H1 (cell line): ENCODE results near the gene CCDC15. TPM values are rescaled to one million over a fixed set of nuclear protein-coding genes. Genes with fewer than 3 reads are reported as not detected.

ENCODE experiments used
- CTCF ChIA-PET: fragments of 300-600 bp; sonication (Branson Sonifier 250); formaldehyde crosslinking; loops from one replicate; lab custom pipeline; 2021; ENCODE audit not compliant: partially characterized antibody; lab: Charles Lee
- POLR2A ChIA-PET: fragments of 300-600 bp; sonication (Branson Sonifier 250); formaldehyde crosslinking; loops from one replicate; lab custom pipeline; 2021; ENCODE audit warnings: inconsistent platforms; ENCODE audit not compliant: partially characterized antibody; lab: Charles Lee
- DNase-seq, 2 experiments: peaks; one replicate each; pipeline versions ENCODE4 v3.0.0 to v3.0.0-alpha.2; 2010 to 2022; ENCODE audit warnings: low spot score in 2 of 2, low read depth in 1 of 2, mixed read lengths in 1 of 2
- FAIRE-seq: peaks from 2 replicates; lab custom pipeline; 2011; peaks lifted over from hg19 to GRCh38; lab: Jason Lieb, UNC
- H2AFZ ChIP-seq: 2 replicates; pipeline ENCODE4 v1.8.1; 2012; ENCODE audit warnings: low read length, inconsistent platforms
- H2AK5ac ChIP-seq: 2 replicates; pipeline ENCODE4 v1.6.1; 2013; ENCODE audit warnings: low read depth, low read length
- H2BK120ac ChIP-seq: replicated peaks from 2 replicates; pipeline ENCODE3; 2013; ENCODE audit warnings: low read depth, low read length, inconsistent platforms
- H2BK12ac ChIP-seq: 2 replicates; pipeline ENCODE4 v1.6.1; 2013; ENCODE audit warnings: low read depth, low read length
- H2BK15ac ChIP-seq: 2 replicates; pipeline ENCODE4 v1.6.1; 2013; ENCODE audit warnings: low read length
- H2BK20ac ChIP-seq: 2 replicates; pipeline ENCODE4 v1.6.1; 2013; ENCODE audit warnings: low read length
- H2BK5ac ChIP-seq: 2 replicates; pipeline ENCODE4 v1.6.1; 2013; ENCODE audit warnings: low read depth, low read length
- H3K14ac ChIP-seq: 2 replicates; pipeline ENCODE4 v1.6.1; 2013; ENCODE audit warnings: inconsistent platforms; ENCODE audit not compliant: insufficient read length
- H3K18ac ChIP-seq: 2 replicates; pipeline ENCODE4 v1.6.1; 2013; ENCODE audit warnings: low read length; ENCODE audit errors: extremely low read depth
- H3K23ac ChIP-seq: 2 replicates; pipeline ENCODE4 v1.6.1; 2013; ENCODE audit warnings: inconsistent platforms; ENCODE audit not compliant: insufficient read length
- H3K23me2 ChIP-seq: 2 replicates; pipeline ENCODE4 v1.6.1; 2013; ENCODE audit warnings: low read depth, low read length
- H3K27ac ChIP-seq: 2 replicates; pipeline ENCODE4 v1.6.1; 2011; ENCODE audit warnings: low read depth, low read length, inconsistent platforms
- H3K27me3 ChIP-seq, 4 experiments: replicated peaks in 1 of 4; 1 replicate in 1 of 4; 2 replicates in 3 of 4; pipeline versions ENCODE4 v1.6.1 to v1.8.1; 2011 to 2013; ENCODE audit warnings: low read length in 3 of 4, mild to moderate bottlenecking in 3 of 4, inconsistent platforms in 2 of 4, mixed read lengths in 2 of 4, moderate library complexity in 1 of 4; ENCODE audit not compliant: control insufficient read depth in 3 of 4, insufficient read depth in 3 of 4; ENCODE audit errors: extremely low read depth in 1 of 4
- H3K36me3 ChIP-seq, 4 experiments: 2 replicates each; pipeline versions ENCODE4 v1.6.1 to v1.8.1; 2011 to 2013; ENCODE audit warnings: mild to moderate bottlenecking in 4 of 4, low read length in 3 of 4, moderate library complexity in 2 of 4, control low read depth in 1 of 4, inconsistent platforms in 1 of 4; ENCODE audit not compliant: insufficient read depth in 4 of 4, control insufficient read depth in 2 of 4
- H3K4ac ChIP-seq: replicated peaks from 2 replicates; pipeline ENCODE3; 2013; ENCODE audit warnings: low read length, low read depth, mixed read lengths, inconsistent platforms; ENCODE audit not compliant: insufficient read length
- H3K4me1 ChIP-seq, 4 experiments: replicated peaks in 1 of 4; 1 replicate in 1 of 4; 2 replicates in 3 of 4; pipeline versions ENCODE4 v1.6.1 to v1.8.1; 2011 to 2013; ENCODE audit warnings: low read length in 3 of 4, inconsistent platforms in 2 of 4, mixed read lengths in 1 of 4; ENCODE audit not compliant: insufficient read depth in 4 of 4, control insufficient read depth in 3 of 4
- H3K4me2 ChIP-seq, 2 experiments: 2 replicates each; pipeline versions ENCODE4 v1.6.1 to v1.8.1; 2011 to 2013; ENCODE audit warnings: low read depth in 2 of 2, low read length in 2 of 2, control low read depth in 1 of 2, inconsistent platforms in 1 of 2, mild to moderate bottlenecking in 1 of 2; ENCODE audit not compliant: insufficient read depth in 1 of 2
- H3K4me3 ChIP-seq, 4 experiments: fragments of 200-600, 300-600 bp in 1 of 4; sonication (generic), shearing (Covaris generic), sonication (Bioruptor Twin) in 1 of 4; 2 replicates each; pipeline versions ENCODE4 v1.5.1 to v1.8.1; 2011 to 2016; ENCODE audit warnings: low read length in 4 of 4, low read depth in 3 of 4, control low read depth in 2 of 4, inconsistent platforms in 2 of 4, mild to moderate bottlenecking in 2 of 4, mixed read lengths in 1 of 4, moderate library complexity in 1 of 4; ENCODE audit not compliant: insufficient read depth in 2 of 4; ENCODE audit errors: extremely low read depth in 1 of 4
- H3K56ac ChIP-seq: replicated peaks from 2 replicates; pipeline ENCODE3; 2013; ENCODE audit warnings: low read depth, mild to moderate bottlenecking, mixed read lengths, low read length, inconsistent platforms; ENCODE audit not compliant: insufficient read length
- H3K79me1 ChIP-seq: 2 replicates; pipeline ENCODE4 v1.6.1; 2013; ENCODE audit warnings: low read depth, low read length, control low read depth
- H3K79me2 ChIP-seq, 2 experiments: 2 replicates each; pipeline versions ENCODE4 v1.6.1 to v1.8.1; 2012 to 2013; ENCODE audit warnings: low read length in 2 of 2, mild to moderate bottlenecking in 2 of 2, inconsistent platforms in 1 of 2; ENCODE audit not compliant: insufficient read depth in 2 of 2, control insufficient read depth in 1 of 2
- H3K9ac ChIP-seq, 4 experiments: replicated peaks in 1 of 4; 1 replicate in 1 of 4; 2 replicates in 3 of 4; pipeline versions ENCODE4 v1.6.1 to v1.8.1; 2011 to 2013; ENCODE audit warnings: low read depth in 3 of 4, low read length in 3 of 4, control low read depth in 2 of 4, mild to moderate bottlenecking in 2 of 4, moderate library complexity in 2 of 4, inconsistent platforms in 1 of 4; ENCODE audit errors: extremely low read depth in 1 of 4
- H3K9me3 ChIP-seq, 2 experiments: 2 replicates each; pipeline versions ENCODE4 v1.6.1 to v1.8.1; 2012 to 2013; ENCODE audit warnings: mild to moderate bottlenecking in 2 of 2, moderate library complexity in 2 of 2, control low read depth in 1 of 2, inconsistent platforms in 1 of 2, low read depth in 1 of 2, low read length in 1 of 2, mixed read lengths in 1 of 2; ENCODE audit not compliant: insufficient read depth in 2 of 2
- H4K20me1 ChIP-seq, 2 experiments: replicated peaks in 1 of 2; 2 replicates each; pipeline versions ENCODE3 to v1.8.1; 2011 to 2013; ENCODE audit warnings: inconsistent platforms in 2 of 2, low read length in 2 of 2, mild to moderate bottlenecking in 1 of 2; ENCODE audit not compliant: insufficient read depth in 2 of 2, control insufficient read depth in 1 of 2
- H4K5ac ChIP-seq: 2 replicates; pipeline ENCODE4 v1.6.1; 2013; ENCODE audit warnings: low read length, low read depth, mixed read lengths, inconsistent platforms; ENCODE audit not compliant: insufficient read length
- H4K8ac ChIP-seq: 2 replicates; pipeline ENCODE4 v1.8.0; 2013; ENCODE audit warnings: mild to moderate bottlenecking, moderate library complexity, low read length, inconsistent platforms; ENCODE audit not compliant: insufficient read depth; ENCODE audit errors: extremely low read depth
- H4K91ac ChIP-seq: replicated peaks from 2 replicates; pipeline ENCODE3; 2013; ENCODE audit warnings: low read length, mixed read lengths, inconsistent platforms; ENCODE audit not compliant: insufficient read length
- CBX5 ChIP-seq: fragments of 300-800, 300-1000 bp; sonication (generic); IDR thresholded peaks from 2 replicates; pipeline ENCODE4 v1.7.1; 2016; ENCODE audit warnings: antibody characterized with exemption, low read length, low read depth
- CEBPB ChIP-seq: IDR thresholded peaks from 2 replicates; pipeline ENCODE4 v1.6.1; 2012; ENCODE audit warnings: low read depth, low read length
- EP300 ChIP-seq, 2 experiments: IDR thresholded peaks; 1 replicate in 1 of 2; 2 replicates in 1 of 2; pipeline ENCODE4 v1.6.1; 2011 to 2012; ENCODE audit warnings: low read depth in 2 of 2, low read length in 2 of 2, mild to moderate bottlenecking in 2 of 2, borderline replicate concordance in 1 of 2, inconsistent platforms in 1 of 2, moderate library complexity in 1 of 2
- JUN ChIP-seq: IDR thresholded peaks from 2 replicates; pipeline ENCODE4 v1.6.1; 2011; ENCODE audit warnings: low read depth, mild to moderate bottlenecking, improper control_type of control experiment, low read length
- PHF8 ChIP-seq: fragments of 200-600 bp; sonication (generic); conservative IDR thresholded peaks from 2 replicates; pipeline ENCODE4 v1.7.1; 2012; ENCODE audit warnings: low read depth, mild to moderate bottlenecking, inconsistent platforms, low read length, moderate library complexity
- POLR2AphosphoS5 ChIP-seq: IDR thresholded peaks from 2 replicates; pipeline ENCODE4 v1.6.1; 2011; ENCODE audit warnings: low read depth, low read length
- RXRA ChIP-seq: IDR thresholded peaks from 2 replicates; pipeline ENCODE4 v1.6.1; 2011; ENCODE audit warnings: low read depth, mild to moderate bottlenecking, low read length, moderate library complexity; ENCODE audit not compliant: insufficient read depth
- SAP30 ChIP-seq: fragments of 300-600 bp; sonication (generic); IDR thresholded peaks from 2 replicates; pipeline ENCODE4 v1.7.1; 2012; ENCODE audit warnings: low read length, moderate library complexity, mild to moderate bottlenecking, inconsistent platforms; ENCODE audit not compliant: insufficient read depth, insufficient replicate concordance
- TAF1 ChIP-seq: IDR thresholded peaks from 2 replicates; pipeline ENCODE4 v1.6.1; 2011; ENCODE audit warnings: mild to moderate bottlenecking, low read depth, low read length
- TBP ChIP-seq: IDR thresholded peaks from 2 replicates; pipeline ENCODE4 v1.6.1; 2011; ENCODE audit warnings: low read depth, low read length, improper control_type of control experiment
- TEAD4 ChIP-seq: IDR thresholded peaks from 2 replicates; pipeline ENCODE4 v1.6.1; 2012; ENCODE audit warnings: low read depth, low read length, inconsistent platforms, mixed read lengths
- WGBS, 2 experiments: shearing (Covaris generic) in 1 of 2; methylation state at CpG; one replicate each; pipeline versions ENCODE4 v1.1.6 to v1.1.7; 2013 to 2015; ENCODE audit warnings: low lambda C conversion rate in 2 of 2, mixed read lengths in 2 of 2, inconsistent platforms in 1 of 2, low coverage in 1 of 2, missing lambda C conversion rate in 1 of 2; ENCODE audit not compliant: insufficient replicate concordance in 2 of 2, insufficient coverage in 1 of 2, insufficient read length in 1 of 2; ENCODE audit errors: extremely low coverage in 1 of 2, missing lambda C conversion rate in 1 of 2; 5-methylcytosine and 5-hydroxymethylcytosine counted together
- polyA plus RNA-seq, 7 experiments: library from polyadenylated mRNA; depleted of rRNA in 3 of 7; stranded (reverse) in 5 of 7; unstranded in 2 of 7; fragments of >200 nt in 5 of 7; fragments of 200-250 nt in 2 of 7; gene quantifications; 1 replicate in 5 of 7; 2 replicates in 1 of 7; 4 replicates in 1 of 7; pipeline versions ENCODE4 v1.2.1 to v1.2.3, GENCODE V29; 2011 to 2013; ENCODE audit warnings: missing spikeins in 2 of 7, mixed read lengths in 2 of 7
- total RNA-seq: library from RNA; stranded (reverse); fragmentation: NEBNext Ultra II Directional; extraction: Animal tissue kit (Norgen Biotek cat#: 25700); gene quantifications from 2 replicates; pipeline ENCODE4 v1.2.1, GENCODE V29; 2021
- TF ChIP-seq, protein P1 (sequence below): IDR thresholded peaks from 2 replicates; pipeline ENCODE4 v1.6.1; 2012; ENCODE audit warnings: inconsistent platforms

CCDC15 gene
- total and polyA plus RNA-seq, 2 of the 8 experiments (the other 6 are each of a cell fraction or from before 2014, with no cell fraction given) = 1.5 to 3.1 TPM

DNA sequence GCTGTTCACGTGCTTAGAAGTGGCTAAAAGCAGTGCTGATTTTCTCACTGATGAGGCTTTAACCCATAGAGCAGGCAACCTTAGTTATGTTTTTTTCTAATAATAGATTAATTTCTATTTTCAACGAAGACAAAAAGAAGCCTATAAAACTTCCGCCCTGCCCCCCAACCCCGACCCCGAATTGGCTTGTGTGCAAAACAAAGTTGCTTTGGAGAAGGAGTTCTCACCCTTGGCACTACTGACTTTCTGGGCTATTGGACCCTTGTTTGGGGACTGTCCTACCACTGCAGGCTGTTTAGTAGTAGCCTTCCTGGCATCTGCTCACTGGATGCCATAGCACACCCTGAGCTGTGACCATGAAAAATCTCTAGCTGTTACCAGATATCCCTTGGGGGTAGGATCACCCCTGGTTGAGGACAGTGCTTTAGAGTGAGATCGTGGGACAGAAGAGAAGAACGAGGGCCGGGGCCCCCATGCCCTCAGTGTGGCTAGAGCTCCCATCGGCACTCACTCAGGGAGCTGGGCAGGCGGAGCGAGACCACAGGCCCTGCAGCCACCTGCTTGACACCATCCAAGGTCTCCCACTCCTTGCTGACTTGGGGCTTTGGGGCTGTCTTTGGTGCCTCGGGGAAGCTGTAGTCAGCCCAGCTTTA is 126.0 kb downstream of the CCDC15 start:
- Histone ChIP-seq H3K14ac (no peak overlapping the region), H2AK5ac (peak overlapping the region; percentile 13; the same call in 1 of the 2 replicates), H2BK120ac (no peak overlapping the region), H3K23ac (no peak overlapping the region), H3K36me3 (no peaks in the 10 kb centered on the region), H3K4me2 (no peak overlapping the region), H3K79me1 (no peaks in the 10 kb centered on the region; the same call in 1 of the 2 replicates), H2BK15ac (no peak overlapping the region), H4K8ac (no peak overlapping the region; the same call in 1 of the 2 replicates), H3K27ac (no peak overlapping the region), H4K20me1 (no peaks in the 10 kb centered on the region), H3K4me1 (peaks cover 0 to 6% (median 0%) of the 10 kb centered on the region in 4 experiments; a peak in 1 of 7 replicates), H3K56ac (no peak overlapping the region), H4K91ac (no peak overlapping the region), H3K79me2 (no peaks in the 10 kb centered on the region), H2BK5ac (no peak overlapping the region), H3K18ac (no peak overlapping the region), H3K4me3 (no peak overlapping the region), H4K5ac (no peak overlapping the region), H3K23me2 (no peaks in the 10 kb centered on the region), H3K27me3 (no peaks in the 10 kb centered on the region; a peak in 1 of 7 replicates), H3K9me3 (no peaks in the 10 kb centered on the region), H3K4ac (no peak overlapping the region), H3K9ac (no peak overlapping the region), H2BK12ac (no peak overlapping the region), H2BK20ac (no peak overlapping the region), H2AFZ (no peak overlapping the region)
- CTCF ChIA-PET = interaction anchor here (1.0 to 29.4 kb wide), 6 partner anchors 9 to 349 kb away, joined by 3 to 486 read pairs (median 8); no protein-coding TSS in a partner anchor
- no peak for FAIRE-seq
- DNase-seq = no peak
- WGBS, 2 experiments = 89% methylated on average over 12 of the region's 12 CpGs; no CpG with 5 or more reads in 1 of the 2 experiments
- POLR2A ChIA-PET = interaction anchor here (1.6 kb wide), 1 partner anchor 9 kb away, joined by 5 read pairs; no protein-coding TSS in a partner anchor
- no peak for TF ChIP-seq CEBPB
- no peak for TF ChIP-seq POLR2AphosphoS5
- no peak for TF ChIP-seq RXRA
- TF ChIP-seq TAF1 = no peak
- TF ChIP-seq CBX5 = no peak
- no peak for TF ChIP-seq SAP30
- TF ChIP-seq EP300 (IDR thresholded peaks at IDR 0.05; ENCODE audit: borderline replicate concordance in 1 of 2, low read depth in 2 of 2, low read length in 2 of 2) = no peak
- no peak for TF ChIP-seq JUN
- no peak for TF ChIP-seq TBP
- TF ChIP-seq, protein P1, sequence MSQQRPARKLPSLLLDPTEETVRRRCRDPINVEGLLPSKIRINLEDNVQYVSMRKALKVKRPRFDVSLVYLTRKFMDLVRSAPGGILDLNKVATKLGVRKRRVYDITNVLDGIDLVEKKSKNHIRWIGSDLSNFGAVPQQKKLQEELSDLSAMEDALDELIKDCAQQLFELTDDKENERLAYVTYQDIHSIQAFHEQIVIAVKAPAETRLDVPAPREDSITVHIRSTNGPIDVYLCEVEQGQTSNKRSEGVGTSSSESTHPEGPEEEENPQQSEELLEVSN = no peak
- TF ChIP-seq PHF8 = no peak
- no peak for TF ChIP-seq TEAD4
